ENCODE measurements around the gene LYST.

The LYST gene

GRCh38 chr1:235865565-235866204 is 1.0 kb downstream of the LYST start:
- Mint-ChIP-seq H3K27ac (peak overlapping the region; percentile 65 to 90 (median 79)), H3K27me3 (ENCODE audit: low read depth) (peaks cover 17% of the 10 kb centered on the region), H3K4me1 (peaks cover 14% of the 10 kb centered on the region), H3K4me3 (peak overlapping the region; percentile 96 to 99 (median 99)), H3K9me3 (no peaks in the 10 kb centered on the region), H3K36me3 (ENCODE audit: low read depth) (no peaks in the 10 kb centered on the region)
- TF ChIP-seq CTCF (IDR thresholded peaks at IDR 0.05; ENCODE audit: unreplicated experiment in 3 of 3): no peak

GRCh38 chr1:235864931-235865525 is 1.7 kb downstream of the LYST start:
- Mint-ChIP-seq H3K36me3 (ENCODE audit: low read depth) (no peaks in the 10 kb centered on the region), H3K4me1 (peaks cover 14% of the 10 kb centered on the region), H3K27me3 (ENCODE audit: low read depth) (peaks cover 17% of the 10 kb centered on the region), H3K9me3 (no peaks in the 10 kb centered on the region), H3K27ac (peak overlapping the region; percentile 62 to 79 (median 65)), H3K4me3 (peak overlapping the region; percentile 66 to 99 (median 96))
- TF ChIP-seq CTCF (IDR thresholded peaks at IDR 0.05; ENCODE audit: unreplicated experiment in 3 of 3): no peak

GRCh38 chr1:235864469-235864868 is 2.2 kb downstream of the LYST start:
- peaks cover 17% of the 10 kb centered on the region for H3K27me3 Mint-ChIP-seq (ENCODE audit: low read depth)
- peak overlapping the region in 1 of 3 experiments; percentile 4 for H3K27ac Mint-ChIP-seq
- peaks cover 14% of the 10 kb centered on the region for H3K4me1 Mint-ChIP-seq
- no peaks in the 10 kb centered on the region for H3K9me3 Mint-ChIP-seq
- no peaks in the 10 kb centered on the region for H3K36me3 Mint-ChIP-seq (ENCODE audit: low read depth)
- H3K4me3 Mint-ChIP-seq: peak overlapping the region in 2 of 3 experiments; percentile 7 to 99
- no peak for TF ChIP-seq CTCF (IDR thresholded peaks at IDR 0.05; ENCODE audit: unreplicated experiment in 3 of 3)

- Mint-ChIP-seq H3K27me3 (ENCODE audit: low read depth) (peaks cover 17% of the 10 kb centered on the region), H3K4me3 (peak overlapping the region in 2 of 3 experiments; percentile 51 to 53), H3K9me3 (no peaks in the 10 kb centered on the region), H3K4me1 (peaks cover 14% of the 10 kb centered on the region), H3K27ac (peak overlapping the region in 2 of 3 experiments; percentile 3 to 4), H3K36me3 (ENCODE audit: low read depth) (no peaks in the 10 kb centered on the region)
- no peak for TF ChIP-seq CTCF (IDR thresholded peaks at IDR 0.05; ENCODE audit: unreplicated experiment in 3 of 3)
Observed at GRCh38 chr1:235863699-235864093, 3.0 kb downstream of the LYST start.

- Mint-ChIP-seq H3K4me3 (no peak overlapping the region), H3K27me3 (ENCODE audit: low read depth) (peaks cover 17% of the 10 kb centered on the region), H3K36me3 (ENCODE audit: low read depth) (no peaks in the 10 kb centered on the region)
Observed at GRCh38 chr1:235861857-235862256, 4.8 kb downstream of the LYST start.

More at GRCh38 chr1:235861857-235862256, 4.8 kb downstream of the LYST start:
- H3K9me3 Mint-ChIP-seq: no peaks in the 10 kb centered on the region
- H3K27ac Mint-ChIP-seq: no peak overlapping the region
- peaks cover 14% of the 10 kb centered on the region for H3K4me1 Mint-ChIP-seq
- TF ChIP-seq CTCF (IDR thresholded peaks at IDR 0.05; ENCODE audit: unreplicated experiment in 3 of 3): no peak

Measured in nephron (organoid).